Thoracic aorta (tissue), 2 donors: ENCODE measurements around the gene RGS19. TPM values are rescaled to one million over a fixed set of nuclear protein-coding genes. Genes with fewer than 3 reads are reported as not detected.

Source experiments
- ATAC-seq: fragments of 150-250 bp; one replicate; pipeline ENCODE4 v1.8.0; 2017; ENCODE audit warnings: low read depth; ENCODE audit not compliant: insufficient number of reproducible peaks, low FRiP score
- DNase-seq: peaks from one replicate; pipeline ENCODE4 v3.0.0-alpha.2; 2020; ENCODE audit warnings: low spot score
- H3K27ac ChIP-seq, 2 donors: fragments of 200-600 bp; sonication (generic); 1 replicate in 1 of 2; 2 replicates in 1 of 2; pipeline ENCODE4 v1.5.1; 2016; ENCODE audit warnings: mild to moderate bottlenecking in 2 of 2, moderate library complexity in 2 of 2
- H3K27me3 ChIP-seq: fragments of 200-600 bp; sonication (generic); replicated peaks from 2 replicates; pipeline ENCODE4 v1.6.0; 2016; ENCODE audit warnings: mild to moderate bottlenecking; ENCODE audit not compliant: insufficient read depth
- H3K36me3 ChIP-seq: fragments of 200-600 bp; sonication (generic); one replicate; pipeline ENCODE4 v1.5.1; 2016
- H3K4me1 ChIP-seq, 2 donors: fragments of 200-600 bp; sonication (generic); 1 replicate in 1 of 2; 2 replicates in 1 of 2; pipeline versions ENCODE4 v1.5.1 to v1.6.0; 2016; ENCODE audit warnings: low read depth in 2 of 2, mild to moderate bottlenecking in 1 of 2; ENCODE audit not compliant: control insufficient read depth in 1 of 2
- H3K4me3 ChIP-seq: fragments of 200-600 bp; sonication (generic); 2 replicates; pipeline ENCODE4 v1.5.1; 2016; ENCODE audit warnings: mild to moderate bottlenecking
- H3K9me3 ChIP-seq: fragments of 200-600 bp; sonication (generic); 2 replicates; pipeline ENCODE4 v1.5.1; 2016
- total RNA-seq, 2 donors: library from RNA; depleted of rRNA; stranded (reverse); fragments of >200 nt; gene quantifications; one replicate each; pipeline versions ENCODE4 v1.1.0 to v1.2.3, GENCODE V29; 2016
- TF ChIP-seq, protein P1 (sequence below): fragments of 200-600 bp; sonication (generic); IDR thresholded peaks from one replicate; pipeline ENCODE4 v1.5.1; 2019; ENCODE audit warnings: antibody characterized with exemption

Gene RGS19
- total RNA-seq, 2 donors from 2014 or later: 20.6 to 41.2 TPM

- H3K27ac ChIP-seq: no peak overlapping the region
- ATAC-seq (no peak), DNase-seq (no peak)
- H3K27me3 ChIP-seq: no peaks in the 10 kb centered on the region
- peaks cover 6% of the 10 kb centered on the region for H3K36me3 ChIP-seq
- H3K4me3 ChIP-seq: peak overlapping the region; percentile 83
- peaks cover 11 to 24% of the 10 kb centered on the region in 2 donors for H3K4me1 ChIP-seq
- TF ChIP-seq, protein P1, sequence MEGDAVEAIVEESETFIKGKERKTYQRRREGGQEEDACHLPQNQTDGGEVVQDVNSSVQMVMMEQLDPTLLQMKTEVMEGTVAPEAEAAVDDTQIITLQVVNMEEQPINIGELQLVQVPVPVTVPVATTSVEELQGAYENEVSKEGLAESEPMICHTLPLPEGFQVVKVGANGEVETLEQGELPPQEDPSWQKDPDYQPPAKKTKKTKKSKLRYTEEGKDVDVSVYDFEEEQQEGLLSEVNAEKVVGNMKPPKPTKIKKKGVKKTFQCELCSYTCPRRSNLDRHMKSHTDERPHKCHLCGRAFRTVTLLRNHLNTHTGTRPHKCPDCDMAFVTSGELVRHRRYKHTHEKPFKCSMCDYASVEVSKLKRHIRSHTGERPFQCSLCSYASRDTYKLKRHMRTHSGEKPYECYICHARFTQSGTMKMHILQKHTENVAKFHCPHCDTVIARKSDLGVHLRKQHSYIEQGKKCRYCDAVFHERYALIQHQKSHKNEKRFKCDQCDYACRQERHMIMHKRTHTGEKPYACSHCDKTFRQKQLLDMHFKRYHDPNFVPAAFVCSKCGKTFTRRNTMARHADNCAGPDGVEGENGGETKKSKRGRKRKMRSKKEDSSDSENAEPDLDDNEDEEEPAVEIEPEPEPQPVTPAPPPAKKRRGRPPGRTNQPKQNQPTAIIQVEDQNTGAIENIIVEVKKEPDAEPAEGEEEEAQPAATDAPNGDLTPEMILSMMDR: no peak
- no peaks in the 10 kb centered on the region for H3K9me3 ChIP-seq
These were observed 1.3 kb downstream of the RGS19 start for GRCh38 chr20:64077876-64078551.

DNA sequence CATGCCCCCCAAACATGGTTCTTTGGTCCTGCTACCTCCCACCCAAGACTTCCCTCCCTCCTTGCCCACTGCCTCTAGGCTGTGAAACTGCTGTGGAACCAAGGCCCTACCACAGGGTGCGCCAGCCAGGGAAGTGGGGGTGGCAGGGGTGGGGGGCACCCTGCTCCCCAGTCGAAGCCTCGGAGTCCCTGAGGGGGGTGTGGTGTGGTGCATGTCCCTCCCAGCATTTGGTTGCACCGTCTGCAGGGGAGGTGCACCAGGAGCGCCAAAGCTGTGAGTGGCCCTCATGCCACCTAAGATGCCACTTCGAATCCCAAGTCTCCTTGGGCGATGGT, 1.8 kb downstream of the RGS19 start:
- ATAC-seq (no peak), DNase-seq (no peak)
- TF ChIP-seq, protein P1: no peak
- H3K4me1 ChIP-seq: peaks cover 11 to 22% of the 10 kb centered on the region in 2 donors
- H3K9me3 ChIP-seq: no peaks in the 10 kb centered on the region
- no peaks in the 10 kb centered on the region for H3K27me3 ChIP-seq
- peak overlapping the region; percentile 83 for H3K4me3 ChIP-seq
- H3K27ac ChIP-seq: no peak overlapping the region
- H3K36me3 ChIP-seq: peaks cover 8% of the 10 kb centered on the region

- no peak for DNase-seq
- TF ChIP-seq, protein P1: no peak
- Histone ChIP-seq H3K36me3 (peaks cover 11% of the 10 kb centered on the region), H3K4me1 (peaks cover 11 to 22% of the 10 kb centered on the region in 2 donors), H3K27ac (no peak overlapping the region), H3K27me3 (no peaks in the 10 kb centered on the region), H3K4me3 (peak overlapping the region; percentile 83), H3K9me3 (no peaks in the 10 kb centered on the region)
- no peak for ATAC-seq
These were observed 2.2 kb downstream of the RGS19 start for GRCh38 chr20:64077094-64077493.

DNA sequence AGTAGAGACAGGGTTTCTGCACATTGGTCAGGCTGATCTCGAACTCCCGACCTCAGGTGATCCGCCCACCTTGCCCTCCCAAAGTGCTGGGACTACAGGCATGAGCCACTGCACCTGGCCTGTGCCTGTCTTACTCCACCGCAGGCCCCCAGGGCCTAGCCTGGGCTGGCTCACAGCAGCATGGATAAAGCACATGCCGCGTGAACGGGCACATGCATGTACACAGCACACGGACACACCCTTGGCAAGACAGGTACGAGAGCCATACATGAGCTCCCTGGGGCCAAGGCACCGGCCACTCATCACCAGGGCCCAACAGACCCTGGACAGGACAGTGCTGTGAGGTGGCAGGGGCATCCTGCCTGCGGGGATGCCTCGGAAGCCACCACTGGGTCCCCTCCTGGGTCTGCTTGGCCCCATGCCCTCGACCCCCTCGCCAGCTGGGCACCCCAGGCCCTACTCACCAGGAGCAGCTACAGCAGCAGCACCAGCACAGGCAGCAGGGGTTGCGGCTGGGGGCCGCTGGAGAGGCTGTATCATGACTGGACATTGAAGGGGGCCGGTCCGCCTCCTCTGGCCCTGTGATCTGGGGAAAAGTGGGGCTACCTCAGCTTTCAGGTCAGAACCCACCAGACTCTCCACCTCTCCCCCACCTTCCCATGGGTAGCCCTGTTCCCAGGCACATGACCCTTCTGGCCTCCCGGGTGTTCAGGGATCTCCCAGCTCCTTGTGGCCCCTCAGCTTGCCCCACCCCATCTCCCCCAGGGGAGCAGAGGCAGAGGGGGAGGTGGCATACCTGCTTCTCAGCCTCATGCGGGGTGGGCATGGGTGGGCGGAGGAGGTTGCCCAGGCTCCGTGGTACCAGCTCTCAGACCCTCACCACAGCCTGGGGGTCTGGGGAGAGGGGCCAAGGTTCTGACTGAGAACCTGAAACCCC, 3.0 kb downstream of the RGS19 start:
- TF ChIP-seq, protein P1: no peak
- DNase-seq (no peak), ATAC-seq (no peak)
- H3K4me3 ChIP-seq: peak overlapping the region; percentile 83
- H3K27ac ChIP-seq: no peak overlapping the region
- H3K36me3 ChIP-seq: peaks cover 17% of the 10 kb centered on the region
- no peaks in the 10 kb centered on the region for H3K9me3 ChIP-seq
- peaks cover 11 to 22% of the 10 kb centered on the region in 2 donors for H3K4me1 ChIP-seq
- no peaks in the 10 kb centered on the region for H3K27me3 ChIP-seq

- H3K9me3 ChIP-seq: no peaks in the 10 kb centered on the region
- no peak overlapping the region for H3K27ac ChIP-seq
- no peak overlapping the region for H3K4me3 ChIP-seq
- DNase-seq (no peak), ATAC-seq (no peak)
- no peaks in the 10 kb centered on the region for H3K27me3 ChIP-seq
- peaks cover 17% of the 10 kb centered on the region for H3K36me3 ChIP-seq
- H3K4me1 ChIP-seq: peaks cover 11 to 21% of the 10 kb centered on the region in 2 donors
- TF ChIP-seq, protein P1: no peak
These were observed 3.8 kb downstream of the RGS19 start for GRCh38 chr20:64075556-64075955.
